HepG2 (cell line): ENCODE data around the gene SRSF2. TPM values are rescaled to one million over a fixed set of nuclear protein-coding genes. Genes with fewer than 3 reads are reported as not detected.

Source experiments
- FOXP1 ChIP-seq, 2 experiments: fragments of 450-650 bp in 1 of 2; IDR thresholded peaks; 2 replicates each; pipeline ENCODE4 v1.6.1; 2017 to 2018; ENCODE audit warnings: antibody characterized with exemption in 1 of 2
- GATAD2A ChIP-seq: IDR thresholded peaks from 2 replicates; pipeline ENCODE4 v1.6.1; 2016
- KAT8 ChIP-seq: IDR thresholded peaks from 2 replicates; pipeline ENCODE4 v1.6.1; 2016; ENCODE audit warnings: missing genetic modification reagents, missing compliant biosample characterization
- PHF5A ChIP-seq: IDR thresholded peaks from one replicate; pipeline ENCODE4 v1.6.1; 2018; ENCODE audit warnings: low read depth, missing genetic modification reagents; ENCODE audit not compliant: unreplicated experiment
- PRPF4 ChIP-seq: fragments of 200-400 bp; formaldehyde crosslinking; IDR thresholded peaks from 2 replicates; pipeline ENCODE4 v1.6.1; 2016; ENCODE audit warnings: low read length, low read depth; ENCODE audit not compliant: poor library complexity, severe bottlenecking
- TBP ChIP-seq: sonication (generic); formaldehyde crosslinking; IDR thresholded peaks from 2 replicates; pipeline ENCODE4 v1.5.0; 2020; ENCODE audit warnings: missing genetic modification reagents
- ZNF549 ChIP-seq: sonication (generic); formaldehyde crosslinking; IDR thresholded peaks from 2 replicates; pipeline ENCODE4 v1.5.0; 2020; ENCODE audit warnings: missing genetic modification reagents
- ZNF687 ChIP-seq: sonication (generic); formaldehyde crosslinking; IDR thresholded peaks from 2 replicates; pipeline ENCODE4 v1.5.1; 2020; ENCODE audit warnings: mild to moderate bottlenecking, missing genetic modification reagents, moderate library complexity
- ZNF710 ChIP-seq: sonication (generic); formaldehyde crosslinking; IDR thresholded peaks from 2 replicates; pipeline ENCODE4 v1.5.0; 2020; ENCODE audit warnings: mild to moderate bottlenecking, missing genetic modification reagents, borderline replicate concordance
- polyA plus RNA-seq, 8 experiments: library from polyadenylated mRNA; depleted of rRNA in 3 of 8; stranded (reverse) in 7 of 8; unstranded in 1 of 8; fragments of >200 nt; fragmentation: Illumina TruSeq in 4 of 8; extraction: Trizol in 4 of 8; gene quantifications; 2 replicates each; pipeline versions ENCODE4 v1.2.1 to v1.2.3, GENCODE V29; 2011 to 2016; ENCODE audit warnings: low read depth in 4 of 8, missing spikeins in 1 of 8, mixed read lengths in 1 of 8; ENCODE audit not compliant: insufficient read depth in 1 of 8
- total RNA-seq, 5 experiments: library from RNA; depleted of rRNA; stranded (reverse); fragments of >200 nt; fragmentation: Illumina TruSeq; extraction: Trizol; gene quantifications; 2 replicates each; pipeline ENCODE4 v1.2.3, GENCODE V29; 2016; ENCODE audit warnings: low read depth in 1 of 5
- TF ChIP-seq, protein P1 (sequence below): sonication (generic); formaldehyde crosslinking; IDR thresholded peaks from one replicate; pipeline ENCODE4 v1.5.1; 2020; ENCODE audit warnings: mild to moderate bottlenecking, missing genetic modification reagents; ENCODE audit errors: not compliant biosample characterization

The SRSF2 gene
- total and polyA plus RNA-seq, 2 of the 13 experiments (the other 11 are each of a cell fraction or from before 2014, with no cell fraction given): 306 to 319 TPM

- TF ChIP-seq ZNF710 (CRISPR knock-in tag) (0 out of 2 replicates have a peak, but pooled peaks have one; percentile 32), PRPF4 (no peak), KAT8 (CRISPR knock-in tag) (peak; percentile 34; the same call in 1 of the 2 replicates), TBP (CRISPR knock-in tag) (no peak), GATAD2A (CRISPR knock-in tag) (peak; percentile 84), ZNF687 (CRISPR knock-in tag) (peak; percentile 98), PHF5A (peak; percentile 28), FOXP1 (IDR thresholded peaks at IDR 0.05) (no peak), FOXP1 (CRISPR knock-in tag; IDR thresholded peaks at IDR 0.05) (0 out of 2 replicates have a peak, but pooled peaks have one; percentile 9), ZNF549 (CRISPR knock-in tag) (no peak)
- TF ChIP-seq, protein P1, sequence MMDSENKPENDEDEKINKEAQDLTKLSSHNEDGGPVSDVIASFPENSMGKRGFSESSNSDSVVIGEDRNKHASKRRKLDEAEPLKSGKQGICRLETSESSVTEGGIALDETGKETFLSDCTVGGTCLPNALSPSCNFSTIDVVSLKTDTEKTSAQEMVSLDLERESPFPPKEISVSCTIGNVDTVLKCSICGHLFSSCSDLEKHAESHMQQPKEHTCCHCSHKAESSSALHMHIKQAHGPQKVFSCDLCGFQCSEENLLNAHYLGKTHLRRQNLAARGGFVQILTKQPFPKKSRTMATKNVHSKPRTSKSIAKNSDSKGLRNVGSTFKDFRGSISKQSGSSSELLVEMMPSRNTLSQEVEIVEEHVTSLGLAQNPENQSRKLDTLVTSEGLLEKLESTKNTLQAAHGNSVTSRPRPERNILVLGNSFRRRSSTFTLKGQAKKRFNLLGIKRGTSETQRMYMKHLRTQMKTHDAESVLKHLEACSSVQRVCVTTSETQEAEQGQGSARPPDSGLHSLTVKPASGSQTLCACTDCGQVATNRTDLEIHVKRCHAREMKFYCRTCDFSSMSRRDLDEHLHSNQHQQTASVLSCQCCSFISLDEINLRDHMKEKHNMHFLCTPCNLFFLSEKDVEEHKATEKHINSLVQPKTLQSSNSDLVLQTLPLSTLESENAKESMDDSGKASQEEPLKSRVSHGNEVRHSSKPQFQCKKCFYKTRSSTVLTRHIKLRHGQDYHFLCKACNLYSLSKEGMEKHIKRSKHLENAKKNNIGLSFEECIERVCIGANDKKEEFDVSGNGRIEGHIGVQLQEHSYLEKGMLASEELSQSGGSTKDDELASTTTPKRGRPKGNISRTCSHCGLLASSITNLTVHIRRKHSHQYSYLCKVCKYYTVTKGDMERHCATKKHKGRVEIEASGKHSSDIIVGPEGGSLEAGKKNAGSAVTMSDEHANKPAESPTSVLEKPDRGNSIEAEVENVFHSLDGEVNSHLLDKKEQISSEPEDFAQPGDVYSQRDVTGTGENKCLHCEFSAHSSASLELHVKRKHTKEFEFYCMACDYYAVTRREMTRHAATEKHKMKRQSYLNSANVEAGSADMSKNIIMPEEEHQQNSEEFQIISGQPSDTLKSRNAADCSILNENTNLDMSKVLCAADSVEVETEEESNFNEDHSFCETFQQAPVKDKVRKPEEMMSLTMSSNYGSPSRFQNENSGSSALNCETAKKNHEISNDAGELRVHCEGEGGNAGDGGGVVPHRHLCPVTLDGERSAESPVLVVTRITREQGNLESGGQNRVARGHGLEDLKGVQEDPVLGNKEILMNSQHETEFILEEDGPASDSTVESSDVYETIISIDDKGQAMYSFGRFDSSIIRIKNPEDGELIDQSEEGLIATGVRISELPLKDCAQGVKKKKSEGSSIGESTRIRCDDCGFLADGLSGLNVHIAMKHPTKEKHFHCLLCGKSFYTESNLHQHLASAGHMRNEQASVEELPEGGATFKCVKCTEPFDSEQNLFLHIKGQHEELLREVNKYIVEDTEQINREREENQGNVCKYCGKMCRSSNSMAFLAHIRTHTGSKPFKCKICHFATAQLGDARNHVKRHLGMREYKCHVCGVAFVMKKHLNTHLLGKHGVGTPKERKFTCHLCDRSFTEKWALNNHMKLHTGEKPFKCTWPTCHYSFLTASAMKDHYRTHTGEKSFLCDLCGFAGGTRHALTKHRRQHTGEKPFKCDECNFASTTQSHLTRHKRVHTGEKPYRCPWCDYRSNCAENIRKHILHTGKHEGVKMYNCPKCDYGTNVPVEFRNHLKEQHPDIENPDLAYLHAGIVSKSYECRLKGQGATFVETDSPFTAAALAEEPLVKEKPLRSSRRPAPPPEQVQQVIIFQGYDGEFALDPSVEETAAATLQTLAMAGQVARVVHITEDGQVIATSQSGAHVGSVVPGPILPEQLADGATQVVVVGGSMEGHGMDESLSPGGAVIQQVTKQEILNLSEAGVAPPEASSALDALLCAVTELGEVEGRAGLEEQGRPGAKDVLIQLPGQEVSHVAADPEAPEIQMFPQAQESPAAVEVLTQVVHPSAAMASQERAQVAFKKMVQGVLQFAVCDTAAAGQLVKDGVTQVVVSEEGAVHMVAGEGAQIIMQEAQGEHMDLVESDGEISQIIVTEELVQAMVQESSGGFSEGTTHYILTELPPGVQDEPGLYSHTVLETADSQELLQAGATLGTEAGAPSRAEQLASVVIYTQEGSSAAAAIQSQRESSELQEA (CRISPR knock-in tag): no peak
Observed at GRCh38 chr17:76696763-76697701, 40.1 kb downstream of the SRSF2 start (continued).
